Measurements from ENCODE around the gene TMCC3.
"Not testable (repeated sequence)": the region's sequence is repeated elsewhere in the genome, so short reads cannot be mapped to it uniquely, and the experiment has no call there.

The TMCC3 gene

GRCh38 chr12:94595152-94595551 lies 55.2 kb downstream of the TMCC3 start:
- DNase-seq: no peak

- DNase-seq: no peak
These were observed 55.9 kb downstream of the TMCC3 start for GRCh38 chr12:94594443-94594825.

- no peak for DNase-seq
These were observed 56.4 kb downstream of the TMCC3 start for GRCh38 chr12:94593822-94594442.

- not testable (repeated sequence) for DNase-seq
These were observed 57.6 kb downstream of the TMCC3 start for GRCh38 chr12:94592723-94593122.

GRCh38 chr12:94592080-94592479 lies 58.3 kb downstream of the TMCC3 start:
- DNase-seq: no peak

- no peak for DNase-seq
These were observed 59.9 kb downstream of the TMCC3 start for GRCh38 chr12:94590428-94590827.

GRCh38 chr12:94589591-94590001 lies 60.8 kb downstream of the TMCC3 start:
- DNase-seq: no peak

- DNase-seq: no peak
These were observed 62.0 kb downstream of the TMCC3 start for GRCh38 chr12:94588346-94588745.

- DNase-seq: no peak
These were observed 62.8 kb downstream of the TMCC3 start for GRCh38 chr12:94587266-94588241.

GRCh38 chr12:94586589-94587259 lies 63.6 kb downstream of the TMCC3 start:
- DNase-seq: no peak

- DNase-seq: no peak
These were observed 64.7 kb downstream of the TMCC3 start for GRCh38 chr12:94585626-94586025.

- no peak for DNase-seq
These were observed 66.0 kb downstream of the TMCC3 start for GRCh38 chr12:94584377-94584776.

GRCh38 chr12:94582591-94582990 lies 67.8 kb downstream of the TMCC3 start:
- DNase-seq: no peak

- peak; percentile 29 for DNase-seq
These were observed 74.5 kb downstream of the TMCC3 start for GRCh38 chr12:94575645-94576403.

GRCh38 chr12:94575024-94575423 lies 75.3 kb downstream of the TMCC3 start:
- DNase-seq: peak; percentile 8

GRCh38 chr12:94571556-94571955 lies 78.8 kb downstream of the TMCC3 start:
- DNase-seq: no peak

- no peak for DNase-seq
These were observed 80.2 kb downstream of the TMCC3 start for GRCh38 chr12:94570161-94570560.

- DNase-seq: no peak
These were observed 82.6 kb downstream of the TMCC3 start for GRCh38 chr12:94567761-94568160.

GRCh38 chr12:94566345-94566744 lies 84.0 kb downstream of the TMCC3 start:
- no peak for DNase-seq

- DNase-seq: no peak
These were observed 84.7 kb downstream of the TMCC3 start for GRCh38 chr12:94565683-94566082.

GRCh38 chr12:94563286-94563685 lies 87.1 kb downstream of the TMCC3 start:
- no peak for DNase-seq

- no peak for DNase-seq
These were observed 88.4 kb downstream of the TMCC3 start for GRCh38 chr12:94561943-94562411.
